ENCODE data around the gene DNAL4.

- TF ChIP-seq POLR2A (IDR thresholded peaks at IDR 0.05), result no peak
- TF ChIP-seq CTCF (IDR thresholded peaks at IDR 0.05), result no peak
- no peak for TF ChIP-seq POLR2AphosphoS5 (IDR thresholded peaks at IDR 0.05)
Observed at GRCh38 chr22:38815842-38816241, 21.9 kb upstream of the DNAL4 start.
